NCI-H1092 (cell line): ENCODE measurements around the gene CELA2A.
"Not testable (repeated sequence)": the region's sequence is repeated elsewhere in the genome, so short reads cannot be mapped to it uniquely, and the experiment has no call there.

Experiments used
- DNase-seq: peaks from one replicate; lab custom pipeline; 2025; lab: John Stamatoyannopoulos, UW

Gene CELA2A

DNA sequence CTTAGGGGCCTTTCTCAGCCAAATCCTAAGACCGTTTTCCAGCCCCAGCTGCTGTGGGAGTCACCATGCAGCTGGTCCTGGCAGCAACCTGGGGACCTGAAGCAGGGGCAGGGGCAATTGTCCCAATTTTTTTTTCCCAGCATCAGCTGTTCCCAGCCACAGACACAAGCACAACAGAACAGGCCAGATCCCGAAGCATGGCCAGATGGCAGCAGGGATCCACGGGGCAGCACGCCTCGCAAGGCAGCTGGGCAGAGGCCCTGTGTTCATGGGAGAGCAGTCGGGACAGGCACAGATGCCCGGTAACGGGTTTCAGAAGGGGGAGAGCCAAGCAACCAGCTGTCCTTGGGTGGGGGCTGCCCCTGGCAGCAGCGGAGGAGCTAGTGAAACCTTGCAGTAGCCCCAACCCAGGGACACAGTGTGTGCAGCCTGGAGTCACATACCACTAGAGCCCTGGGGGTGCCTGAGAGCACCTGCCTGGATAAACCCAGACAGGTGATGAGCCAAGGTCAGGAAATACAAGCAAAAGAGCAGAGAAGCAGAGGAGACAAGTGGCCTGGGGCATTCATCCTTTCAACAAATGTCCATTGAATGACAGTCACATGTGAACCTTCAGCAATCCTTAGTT is 13.4 kb downstream of the CELA2A start:
- DNase-seq, result not testable (repeated sequence)

DNA sequence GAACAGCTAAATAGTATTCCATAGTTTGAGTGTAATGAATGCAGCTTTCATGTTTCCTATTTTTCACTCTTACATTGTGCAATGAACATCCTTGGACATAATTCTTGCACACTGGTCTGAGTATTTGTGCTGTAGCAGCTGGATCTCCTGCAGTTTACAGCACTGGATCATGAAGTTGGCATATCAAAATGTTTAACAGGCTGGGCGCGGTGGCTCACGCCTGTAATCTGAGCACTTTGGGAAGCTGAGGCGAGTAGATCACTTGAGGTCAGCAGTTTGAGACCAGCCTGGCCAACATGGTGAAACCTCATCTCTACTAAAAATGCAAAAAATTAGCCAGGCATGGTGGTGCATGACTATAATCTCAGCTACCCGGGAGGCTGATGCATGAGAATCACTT is 14.5 kb downstream of the CELA2A start:
- not testable (repeated sequence) for DNase-seq

DNA sequence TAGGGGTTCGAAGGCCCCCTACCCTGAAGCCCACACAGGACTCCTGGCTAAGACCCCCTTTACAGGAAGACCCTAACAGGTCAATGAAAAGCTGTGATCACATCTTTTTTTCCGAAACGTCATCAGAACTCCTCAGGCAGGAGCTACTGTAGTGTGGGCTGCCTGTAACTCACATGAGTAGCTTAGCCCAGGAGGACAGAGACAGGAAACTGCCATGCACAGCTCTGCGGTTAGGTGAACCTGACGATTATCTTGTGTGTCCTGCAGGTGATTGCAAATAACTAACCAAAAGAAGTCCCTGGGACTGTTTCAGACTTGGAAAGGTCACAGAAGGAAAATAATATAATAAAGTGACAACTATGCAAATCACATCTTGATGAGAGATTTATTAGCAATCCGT is 15.2 kb downstream of the CELA2A start:
- not testable (repeated sequence) for DNase-seq

DNA sequence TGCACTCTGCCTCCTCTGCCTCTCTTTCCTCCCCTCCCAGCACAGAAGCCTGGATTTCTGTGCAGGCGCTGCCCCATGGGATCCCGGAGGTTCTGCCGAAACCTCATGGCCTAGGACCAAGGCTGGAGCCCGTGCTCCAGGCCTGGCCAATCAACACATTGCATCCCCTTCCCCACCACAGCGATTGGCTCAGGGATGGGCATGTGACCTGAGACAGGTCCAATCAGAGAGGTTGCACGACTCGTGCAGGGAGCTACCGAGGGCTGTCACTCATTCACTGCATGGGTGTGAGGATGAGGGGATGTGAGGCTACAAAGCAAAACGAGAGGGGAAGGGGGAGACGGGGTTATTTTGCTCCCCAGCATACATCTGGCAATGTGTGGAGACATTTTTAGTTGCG is 16.1 kb downstream of the CELA2A start:
- DNase-seq, result no peak

DNA sequence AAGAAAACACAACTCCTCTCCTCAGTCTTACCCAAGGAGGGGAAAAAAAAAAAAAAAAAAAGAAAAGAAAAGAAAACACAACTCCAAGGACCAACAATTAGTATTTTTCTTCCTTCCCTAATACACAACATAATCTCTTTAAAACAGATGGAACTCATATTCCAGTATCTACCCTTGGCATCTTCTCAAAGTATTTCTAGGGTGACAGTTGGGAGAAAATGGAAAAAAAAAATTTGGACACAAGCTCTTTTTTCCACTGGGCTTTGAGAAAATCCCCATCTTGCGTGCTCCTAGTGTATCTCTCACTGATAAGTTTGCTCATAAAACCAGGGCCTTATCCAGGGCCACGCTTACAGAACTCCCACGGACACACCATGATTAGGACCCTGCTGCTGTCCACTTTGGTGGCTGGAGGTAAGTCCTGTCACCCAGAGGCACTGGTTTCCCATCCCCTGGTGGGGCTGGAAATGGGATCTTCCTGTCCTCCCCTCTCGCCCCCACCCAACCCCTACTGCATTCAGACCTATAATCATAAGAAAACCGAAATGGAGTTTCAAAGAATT is 19.3 kb downstream of the CELA2A start, which contains the start of gene CELA2B:
Gene CELA2B, plus strand, starts transcription at position 353 of the 563 bp plus-strand sequence. Its CDS starts 22 bp downstream, at position 375.
- no peak for DNase-seq

DNA sequence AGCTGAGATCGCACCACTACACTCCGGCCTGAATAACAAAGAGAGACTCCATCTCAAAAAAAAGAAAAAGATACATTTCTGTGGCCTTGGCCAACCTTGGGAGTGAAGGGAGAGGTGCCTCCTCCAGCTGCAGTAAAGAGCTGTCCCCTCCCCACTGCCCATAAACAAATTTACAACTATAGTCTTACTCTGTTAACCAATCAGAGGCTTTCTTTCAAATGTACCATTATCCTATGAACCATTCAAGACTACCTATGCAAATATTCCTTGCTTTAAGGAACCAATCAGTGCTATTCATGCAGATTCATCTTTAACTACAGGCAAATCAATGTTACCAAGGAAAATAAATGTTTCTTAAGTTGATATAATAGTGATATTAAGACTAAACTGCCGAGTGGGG is 20.4 kb downstream of the CELA2A start:
- no peak for DNase-seq

DNA sequence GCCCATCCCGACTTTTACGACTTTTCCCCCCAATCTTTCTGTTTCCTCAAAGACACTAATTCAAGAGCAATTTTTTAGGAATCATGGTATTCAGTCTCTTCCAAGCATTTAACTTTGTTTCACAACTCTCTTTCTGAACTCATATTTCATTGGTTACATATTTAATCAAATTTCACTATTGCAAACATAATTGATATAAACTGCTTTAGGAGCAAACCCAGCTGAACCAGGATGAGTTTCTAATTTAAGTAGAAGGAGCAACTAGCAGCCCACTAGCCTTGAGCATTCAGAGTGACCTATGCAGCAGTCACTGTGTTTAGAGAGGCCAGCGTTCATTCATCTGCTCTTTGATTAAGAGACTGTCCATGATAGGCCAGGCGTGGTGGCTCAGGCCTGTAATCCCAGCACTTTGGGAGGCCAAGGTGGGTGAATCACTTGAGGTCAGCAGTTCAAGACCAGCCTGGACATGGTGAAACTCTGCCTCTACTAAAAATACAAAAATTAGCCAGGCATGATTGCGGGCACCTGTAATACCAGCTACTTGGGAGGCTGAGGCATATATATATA is 21.2 kb downstream of the CELA2A start:
- DNase-seq, result no peak

DNA sequence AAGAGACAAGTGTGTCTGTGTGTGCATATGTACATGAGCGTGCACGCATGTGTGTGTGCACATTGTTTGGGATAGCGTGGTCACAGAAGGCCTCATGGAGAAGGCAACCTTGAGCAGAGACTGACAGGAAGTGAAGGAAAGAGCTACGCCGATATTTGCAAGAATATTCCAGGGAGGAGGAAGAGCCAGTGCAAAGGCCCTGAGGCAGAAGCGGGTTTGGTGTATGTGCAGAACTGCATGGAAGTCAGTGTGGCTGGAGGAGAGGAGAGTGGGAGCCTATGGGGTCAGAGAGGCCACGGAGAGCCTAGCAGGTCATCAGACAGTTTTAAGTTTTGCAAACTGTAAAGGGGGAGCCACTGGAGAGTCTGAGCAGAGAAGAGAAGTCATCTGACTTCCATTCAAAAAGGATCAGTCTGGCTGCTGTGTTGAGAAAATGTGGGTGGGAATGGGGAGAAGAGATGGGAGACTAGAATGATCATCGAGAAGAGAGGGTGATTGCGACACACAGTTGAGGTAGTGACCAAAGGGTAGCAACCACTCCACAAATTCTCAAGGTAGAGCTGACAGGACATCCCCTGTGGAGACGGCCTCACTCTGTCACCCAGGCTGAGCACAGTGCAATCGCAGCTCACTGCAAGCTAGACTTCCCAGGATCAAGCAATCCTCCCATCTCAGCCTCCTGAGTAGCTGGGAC is 23.3 kb downstream of the CELA2A start:
- no peak for DNase-seq

DNA sequence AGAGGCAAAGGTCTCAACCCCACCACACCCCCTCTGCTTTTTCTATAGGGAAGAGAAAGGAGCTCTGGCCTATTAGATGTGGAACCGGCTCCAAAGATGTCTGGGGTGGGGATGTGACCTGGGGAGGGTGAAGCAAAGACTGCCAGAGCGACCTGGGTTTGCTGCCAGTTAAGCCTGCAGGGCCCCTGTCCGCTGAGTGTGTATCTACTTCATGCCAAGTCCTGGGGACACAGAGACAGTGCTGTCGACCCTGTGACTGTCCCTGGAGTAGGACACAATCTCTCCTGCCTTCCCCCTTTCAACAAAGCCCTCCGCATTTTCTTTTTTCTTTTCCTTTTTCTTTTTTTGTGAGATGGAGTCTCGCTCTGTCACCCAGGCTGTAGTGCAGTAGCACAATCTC is 25.9 kb downstream of the CELA2A start:
- not testable (repeated sequence) for DNase-seq

DNA sequence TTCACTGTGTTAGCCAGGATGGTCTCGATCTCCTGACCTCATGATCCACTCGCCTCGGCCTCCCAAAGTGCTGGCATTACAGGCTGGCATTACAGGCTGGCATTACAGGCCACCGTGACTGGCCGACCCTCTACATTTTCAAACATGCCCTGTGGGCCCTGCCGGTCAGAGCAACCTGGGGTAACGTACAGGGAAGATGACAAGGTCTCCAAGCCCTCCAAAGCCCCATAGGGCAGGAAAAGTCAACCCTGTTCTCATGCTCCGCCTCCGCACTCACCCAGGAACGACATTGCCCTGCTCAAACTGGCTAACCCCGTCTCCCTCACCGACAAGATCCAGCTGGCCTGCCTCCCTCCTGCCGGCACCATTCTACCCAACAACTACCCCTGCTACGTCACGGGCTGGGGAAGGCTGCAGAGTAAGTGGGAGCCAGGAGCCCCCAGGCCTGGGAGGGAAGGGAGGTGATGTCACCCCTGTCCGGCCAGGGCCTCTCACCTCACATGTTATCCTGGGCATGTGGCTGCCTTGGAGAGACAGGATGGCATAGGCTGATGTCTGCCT is 26.5 kb downstream of the CELA2A start:
- DNase-seq, result not testable (repeated sequence)

DNA sequence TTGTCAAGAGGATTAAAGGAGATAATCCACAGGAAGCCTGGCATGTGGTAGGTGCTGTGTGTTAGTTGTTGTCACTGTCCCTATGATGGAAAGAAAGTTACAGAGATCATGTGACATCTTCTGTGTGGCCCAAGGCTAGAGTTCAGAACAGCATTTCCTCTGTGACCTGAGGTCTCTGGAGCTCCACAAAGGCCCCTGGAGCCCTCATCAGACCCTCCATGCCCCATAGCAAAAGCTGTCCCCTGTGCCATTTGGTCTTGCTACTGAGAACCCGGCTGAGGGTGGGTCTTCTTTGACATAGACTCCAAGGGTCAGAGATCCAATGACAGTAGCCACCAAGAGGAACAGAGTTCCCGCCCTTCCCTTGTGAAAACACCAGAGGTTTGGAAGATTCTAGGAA is 27.4 kb downstream of the CELA2A start:
- DNase-seq, result no peak

DNA sequence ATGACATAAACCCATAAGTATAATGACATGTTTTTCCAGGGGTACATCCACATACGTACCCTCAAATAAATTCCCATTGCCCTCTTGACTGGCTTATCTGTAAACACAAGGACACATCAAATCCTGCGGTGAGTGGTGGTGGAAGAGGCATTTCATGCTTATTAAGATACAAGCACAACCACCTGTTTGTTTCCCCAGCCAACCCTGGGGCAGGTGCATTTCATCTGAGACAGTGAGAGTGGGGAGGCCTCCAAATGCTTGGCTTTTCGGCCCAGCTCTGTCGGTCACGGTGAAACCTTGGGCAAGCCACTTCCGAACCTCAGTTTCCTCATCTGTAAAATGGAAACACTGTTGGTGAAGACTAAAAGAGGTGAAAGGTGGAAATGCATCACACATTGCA is 27.9 kb downstream of the CELA2A start:
- not testable (repeated sequence) for DNase-seq

DNA sequence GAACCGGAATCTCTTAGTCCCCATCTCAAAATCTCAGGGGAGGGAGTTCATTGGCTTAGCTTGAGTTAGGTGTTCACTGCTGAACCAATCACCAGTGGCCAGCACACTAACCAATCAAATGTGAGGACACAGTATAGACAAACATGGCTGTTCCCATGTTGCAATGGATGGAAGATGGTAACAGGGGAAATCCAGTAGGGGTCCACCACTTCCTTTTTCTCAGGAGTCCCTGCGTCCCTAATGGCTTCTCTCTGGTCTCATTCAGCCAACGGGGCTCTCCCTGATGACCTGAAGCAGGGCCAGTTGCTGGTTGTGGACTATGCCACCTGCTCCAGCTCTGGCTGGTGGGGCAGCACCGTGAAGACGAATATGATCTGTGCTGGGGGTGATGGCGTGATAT is 29.1 kb downstream of the CELA2A start:
- no peak for DNase-seq

DNA sequence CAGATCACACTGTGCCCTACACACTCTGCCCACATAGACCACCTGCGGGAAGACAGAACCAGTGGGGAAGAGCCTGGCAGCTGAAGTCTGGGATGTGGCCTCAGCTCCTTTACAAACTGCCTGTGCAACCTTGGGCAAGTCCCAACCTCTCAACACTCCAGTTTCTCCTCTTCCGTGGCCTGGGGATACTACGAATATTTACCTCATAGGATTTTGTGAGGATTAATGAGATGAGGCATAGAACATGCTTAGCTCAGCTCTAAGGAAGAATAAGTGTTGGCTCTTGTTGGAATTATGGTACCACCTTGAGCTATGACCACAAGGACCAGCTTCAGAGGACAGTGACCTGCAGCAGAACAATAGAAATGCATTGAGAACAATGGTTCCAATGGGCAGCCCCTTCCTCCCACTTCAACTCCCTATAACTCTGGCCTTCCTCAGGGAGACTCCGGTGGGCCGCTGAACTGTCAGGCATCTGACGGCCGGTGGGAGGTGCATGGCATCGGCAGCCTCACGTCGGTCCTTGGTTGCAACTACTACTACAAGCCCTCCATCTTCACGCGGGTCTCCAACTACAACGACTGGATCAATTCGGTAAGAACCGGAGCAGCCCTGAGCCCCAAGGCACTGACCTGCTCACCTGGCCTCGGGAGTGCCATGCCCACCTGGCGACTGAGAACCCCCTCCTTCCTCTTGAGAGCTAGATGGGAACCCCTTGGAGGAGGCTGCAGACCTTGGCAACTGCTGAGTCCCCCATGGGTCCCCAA is 30.5 kb downstream of the CELA2A start:
- DNase-seq, result not testable (repeated sequence)

DNA sequence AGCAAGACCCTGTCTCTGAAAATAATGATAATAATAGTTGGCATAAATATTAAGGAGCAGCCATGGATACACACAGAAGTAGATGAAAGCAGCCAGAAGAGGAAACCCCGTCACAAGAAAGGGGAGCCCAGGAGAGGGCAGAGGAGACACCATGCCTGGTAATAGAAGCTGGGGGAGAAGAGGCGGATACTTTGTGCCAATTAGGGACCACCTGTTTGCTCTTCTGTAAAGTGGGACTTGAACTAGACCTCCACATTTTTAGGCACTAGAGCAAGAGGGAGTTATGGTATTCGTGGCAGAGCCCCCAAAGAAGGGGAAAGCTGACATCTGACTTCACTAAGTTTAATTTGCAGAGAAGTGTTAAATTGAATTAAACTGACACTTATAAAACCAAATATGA is 31.8 kb downstream of the CELA2A start:
- no peak for DNase-seq

DNA sequence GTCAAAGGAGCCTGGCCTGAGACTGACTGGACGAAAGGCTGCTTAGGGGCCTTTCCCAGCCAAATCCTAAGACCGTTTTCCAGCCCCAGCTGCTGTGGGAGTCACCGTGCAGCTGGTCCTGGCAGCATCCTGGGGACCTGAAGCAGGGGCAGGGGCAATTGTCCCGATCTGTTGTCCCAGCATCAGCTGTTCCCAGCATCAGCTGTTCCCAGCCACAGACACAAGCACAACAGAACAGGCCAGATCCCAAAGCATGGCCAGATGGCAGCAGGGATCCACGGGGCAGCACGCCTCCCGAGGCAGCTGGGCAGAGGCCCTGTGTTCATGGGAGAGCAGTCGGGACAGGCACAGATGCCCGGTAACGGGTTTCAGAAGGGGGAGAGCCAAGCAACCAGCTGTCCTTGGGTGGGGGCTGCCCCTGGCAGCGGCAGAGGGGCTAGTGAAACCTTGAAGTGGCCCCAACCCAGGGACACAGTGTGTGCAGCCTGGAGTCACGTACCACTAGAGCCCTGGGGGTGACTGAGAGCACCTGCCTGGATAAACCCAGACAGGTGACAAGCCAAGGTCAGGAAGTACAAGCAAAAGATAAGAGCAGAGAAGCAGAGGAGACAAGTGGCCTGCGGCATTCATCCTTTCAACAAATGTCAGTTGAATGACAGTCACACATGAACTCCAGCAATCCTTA is 32.7 kb downstream of the CELA2A start:
- peak; percentile 29 for DNase-seq

DNA sequence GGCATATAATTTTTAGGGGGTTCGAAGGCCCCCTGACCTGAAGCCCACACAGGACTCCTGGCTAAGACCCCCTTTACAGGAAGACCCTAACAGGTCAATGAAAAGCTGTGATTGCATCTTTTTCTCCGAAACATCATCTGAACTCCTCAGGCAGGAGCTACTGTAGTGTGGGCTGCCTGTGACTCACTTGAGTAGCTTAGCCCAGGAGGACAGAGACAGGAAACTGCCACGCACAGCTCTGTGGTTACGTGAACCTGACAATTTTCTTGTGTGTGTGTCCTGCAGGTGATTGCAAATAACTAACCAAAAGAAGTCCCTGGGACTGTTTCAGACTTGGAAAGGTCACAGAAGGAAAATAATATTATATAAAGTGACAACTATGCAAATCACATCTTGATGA is 34.5 kb downstream of the CELA2A start:
- DNase-seq, result not testable (repeated sequence)

DNA sequence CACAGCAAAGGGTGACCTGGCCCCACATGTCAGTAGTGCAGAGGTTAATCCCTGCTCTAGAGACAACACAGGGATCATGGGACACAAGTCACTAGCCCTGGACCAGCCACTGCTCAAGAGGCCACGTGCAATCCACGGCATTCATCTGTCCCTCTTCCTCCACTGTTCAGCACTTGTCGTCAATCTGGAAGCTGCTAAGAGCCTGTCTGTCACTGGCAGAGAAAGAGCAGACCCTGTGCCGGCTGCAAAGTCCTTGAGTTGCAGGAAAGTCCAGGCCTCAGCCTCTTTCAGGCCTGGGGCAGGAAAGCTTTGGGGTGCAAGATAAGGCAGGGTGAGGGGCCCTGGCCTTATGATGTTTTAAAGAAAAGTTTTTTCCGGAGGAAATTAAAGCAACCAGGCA is 36.1 kb downstream of the CELA2A start:
- DNase-seq, result no peak

DNA sequence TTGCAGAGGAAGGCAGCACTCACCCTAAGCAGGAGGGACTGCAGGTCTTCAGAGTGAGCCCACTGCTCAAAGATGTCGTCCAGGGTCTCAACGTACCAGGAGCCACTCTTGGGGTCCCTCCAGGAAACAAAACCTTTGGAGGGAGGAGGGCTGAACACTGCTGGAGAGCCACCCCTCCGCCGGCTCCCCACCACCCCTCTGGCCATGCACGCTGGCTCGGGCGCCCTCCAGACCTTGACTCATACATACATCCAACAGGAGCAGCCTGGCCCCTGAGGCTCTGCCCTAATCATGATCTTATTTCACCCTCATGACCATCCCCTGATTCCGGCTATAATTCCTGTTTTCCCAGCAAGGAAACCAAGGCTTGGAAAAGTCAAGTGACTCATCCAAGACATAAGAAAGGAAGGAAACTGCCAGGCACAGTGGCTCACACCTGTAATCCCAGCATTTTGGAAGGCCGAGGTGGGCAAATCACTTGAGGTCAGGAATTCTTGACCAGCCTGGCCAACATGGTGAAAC is 37.4 kb downstream of the CELA2A start:
- no peak for DNase-seq

DNA sequence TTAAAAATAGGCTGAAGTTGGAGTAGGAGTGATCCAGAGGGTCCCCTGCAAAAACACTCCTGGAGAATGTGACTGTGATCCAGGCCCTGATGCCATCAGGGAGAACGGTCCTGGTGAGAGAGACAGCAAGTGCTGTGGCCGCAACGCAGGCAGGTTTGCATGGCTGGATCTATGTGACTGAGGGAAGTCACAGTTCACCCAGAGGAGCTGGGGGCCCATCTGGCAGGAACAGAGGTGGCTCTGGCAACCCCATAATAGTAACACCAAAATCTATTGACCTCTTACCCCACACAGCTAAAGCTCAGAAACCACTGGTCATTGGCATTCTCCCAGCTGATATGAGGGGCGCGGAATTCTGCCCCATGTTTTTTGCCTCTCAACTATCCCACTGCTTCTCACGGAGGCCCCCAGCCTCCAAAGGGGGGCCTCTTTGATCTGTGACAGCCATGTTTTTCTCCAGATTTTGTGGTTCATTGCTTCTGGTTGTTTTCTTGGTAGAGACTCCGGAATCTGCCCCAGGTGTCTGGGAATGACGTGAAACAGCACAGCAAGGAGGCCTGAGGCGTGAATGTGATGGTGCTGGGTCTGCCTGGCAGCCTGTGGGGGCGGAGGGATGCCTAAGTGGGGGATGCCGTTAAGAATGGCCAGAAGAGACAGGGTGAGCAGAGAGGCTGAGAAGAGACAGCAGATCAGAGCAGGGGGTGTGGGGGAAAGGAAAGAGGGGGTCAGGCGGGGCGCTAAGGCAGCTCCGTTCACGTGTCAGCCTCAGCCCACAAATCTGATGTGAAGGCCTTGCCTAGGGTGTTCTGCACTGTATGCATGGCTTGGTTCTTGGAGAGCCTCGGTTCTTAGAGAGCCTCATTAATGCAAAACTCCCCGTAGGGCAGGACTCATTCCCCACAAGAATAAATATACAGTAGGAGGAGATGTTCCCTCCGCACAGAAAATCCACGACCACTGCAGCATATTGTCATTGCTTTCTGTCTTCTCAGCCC is 43.9 kb downstream of the CELA2A start:
- DNase-seq, result no peak
